ENCODE results near the gene CEND1.

Gene CEND1

DNA sequence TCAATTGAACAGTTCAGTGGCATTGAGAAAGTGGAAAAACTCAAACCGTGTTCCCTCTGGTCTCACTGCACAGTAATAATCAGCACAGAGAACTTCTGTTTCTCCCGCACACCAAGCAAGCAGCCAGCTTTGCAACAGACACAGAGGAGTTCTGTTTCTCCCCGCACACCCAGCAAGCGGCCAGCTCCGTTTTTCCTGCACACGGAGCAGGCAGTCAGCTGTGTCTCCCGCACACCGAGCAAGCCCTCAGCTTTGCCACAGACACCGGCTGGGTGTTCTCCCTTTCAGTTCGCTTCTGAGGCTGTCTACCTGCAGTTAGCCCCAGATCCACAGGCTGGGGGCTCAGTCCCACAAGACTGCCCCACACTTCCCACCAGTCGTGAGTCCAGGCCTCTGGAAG lies 52.5 kb downstream of the CEND1 start:
- Histone ChIP-seq H3K27me3 (peaks cover 14 to 24% (median 18%) of the 10 kb centered on the region in 11 experiments; a peak in 21 of 22 replicates), H3K36me3 (no peaks in the 10 kb centered on the region), H3K4me2 (peak overlapping the region; percentile 42 to 76 (median 67)), H3K4me1 (peaks cover 12 to 20% (median 18%) of the 10 kb centered on the region in 10 experiments), H4K20me1 (no peaks in the 10 kb centered on the region; a peak in 1 of 22 replicates), H3K9ac (peak overlapping the region in 3 of 11 experiments; percentile 3 to 26 (median 16); a peak in 2 of 22 replicates), H3K27ac (no peak overlapping the region), H3K9me3 (replicated peaks in 1 of 11) (peaks cover 0 to 4% (median 0%) of the 10 kb centered on the region in 11 experiments; a peak in 1 of 22 replicates), H3K4me3 (no peak overlapping the region)
- TF ChIP-seq Cebpa-rat (IDR thresholded peaks at IDR 0.05) = no peak
